GM21825 (cell line): ENCODE data around the gene PACSIN2.
"Not testable (repeated sequence)": the region's sequence is repeated elsewhere in the genome, so short reads cannot be mapped to it uniquely, and the experiment has no call there.

Experiments used
- ATAC-seq: cut with Tn5 transposase; IDR thresholded peaks from one replicate; pipeline ENCODE4 v1.9.1; 2021; ENCODE audit warnings: mild to moderate bottlenecking, moderate library complexity; ENCODE audit not compliant: unreplicated experiment

Gene PACSIN2

DNA sequence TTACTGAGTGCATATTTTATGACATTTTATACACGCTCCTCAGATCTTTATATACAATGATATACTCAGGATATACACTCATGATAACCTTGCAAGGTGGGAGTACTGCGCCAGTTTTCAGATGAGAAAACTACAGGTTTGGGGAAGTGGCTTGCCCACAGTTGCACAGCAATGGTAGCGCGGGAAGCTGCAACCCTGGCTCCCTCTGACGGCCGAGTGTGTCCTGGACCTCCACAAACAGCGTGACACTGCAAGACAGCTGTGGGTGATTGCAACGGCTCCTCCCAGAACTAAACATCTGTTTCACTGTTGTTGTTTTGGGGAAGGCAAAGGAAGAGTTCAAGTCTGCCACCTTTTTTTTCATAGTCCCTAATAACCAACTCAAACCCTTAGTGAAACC, 47.0 kb downstream of the PACSIN2 start:
- no peak for ATAC-seq

DNA sequence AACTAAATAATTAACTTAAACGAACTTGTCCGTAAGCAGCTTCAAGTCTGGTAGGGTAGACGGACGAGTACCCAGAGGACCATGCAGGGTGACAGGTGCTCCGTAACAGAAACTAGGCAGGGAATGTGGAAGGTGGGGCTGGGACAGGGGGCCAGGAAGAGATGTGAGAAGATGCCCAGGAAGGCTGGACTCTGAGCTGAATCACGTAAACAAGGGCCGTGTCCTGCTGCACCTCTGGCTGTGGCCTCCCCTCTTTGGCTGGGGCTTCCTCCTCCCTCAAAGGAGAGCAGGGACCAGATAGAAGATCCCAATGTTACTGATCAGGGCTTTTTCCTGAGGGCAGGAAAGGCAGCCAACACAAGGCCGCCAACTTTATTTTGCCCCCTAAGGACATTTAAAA, 47.9 kb downstream of the PACSIN2 start:
- no peak for ATAC-seq

DNA sequence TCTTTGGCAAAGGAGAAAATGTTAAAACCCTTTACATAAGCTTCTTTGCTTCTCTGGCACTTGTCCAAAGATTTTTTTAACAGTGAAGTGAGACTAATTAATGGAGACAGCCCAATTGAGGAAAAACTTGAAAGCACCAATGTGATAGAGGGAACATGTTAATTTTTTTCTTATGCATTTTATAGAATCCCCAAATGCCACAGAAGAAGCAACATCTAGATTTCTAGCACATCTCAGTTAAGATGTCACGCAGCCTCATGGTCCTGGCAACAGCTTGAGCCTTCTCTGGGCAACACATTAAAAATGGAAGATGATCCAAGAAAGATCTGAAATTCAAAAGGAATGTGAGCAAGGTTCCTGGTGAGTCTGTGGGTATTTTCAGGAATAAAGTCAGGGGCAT, 48.5 kb downstream of the PACSIN2 start:
- ATAC-seq: no peak

DNA sequence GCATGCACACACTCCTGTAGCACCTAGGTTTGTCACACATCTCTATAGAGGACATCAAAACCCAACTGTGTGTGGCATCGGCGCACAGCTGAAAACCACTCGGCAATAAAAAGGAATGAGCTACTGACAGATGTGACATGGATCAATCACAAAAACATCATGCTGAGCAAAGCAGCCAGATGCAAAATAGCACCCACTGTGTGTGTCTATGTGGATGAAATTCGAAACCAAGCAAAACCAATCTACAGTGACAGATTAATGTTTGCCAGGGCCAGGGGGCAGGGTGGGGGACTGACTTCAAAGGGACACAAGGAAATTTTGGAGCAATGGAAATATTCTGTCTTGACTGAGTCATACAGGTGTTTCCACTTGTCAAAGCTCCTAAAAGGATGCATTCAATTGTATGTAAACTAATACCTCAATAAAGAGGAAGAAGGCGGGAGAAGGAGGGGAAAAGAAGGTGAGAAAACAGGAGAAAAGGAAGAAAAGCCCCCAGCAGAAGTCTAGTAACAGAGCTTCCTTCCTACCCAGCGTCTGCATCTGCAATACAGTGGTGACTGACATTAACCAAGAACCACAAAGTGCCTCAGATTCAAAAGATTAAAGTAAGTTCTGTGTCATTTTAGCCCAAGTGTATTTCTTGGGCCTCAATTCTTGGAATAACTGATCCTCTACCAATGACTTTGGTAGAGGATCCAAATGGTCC, 49.8 kb downstream of the PACSIN2 start:
- ATAC-seq: no peak

DNA sequence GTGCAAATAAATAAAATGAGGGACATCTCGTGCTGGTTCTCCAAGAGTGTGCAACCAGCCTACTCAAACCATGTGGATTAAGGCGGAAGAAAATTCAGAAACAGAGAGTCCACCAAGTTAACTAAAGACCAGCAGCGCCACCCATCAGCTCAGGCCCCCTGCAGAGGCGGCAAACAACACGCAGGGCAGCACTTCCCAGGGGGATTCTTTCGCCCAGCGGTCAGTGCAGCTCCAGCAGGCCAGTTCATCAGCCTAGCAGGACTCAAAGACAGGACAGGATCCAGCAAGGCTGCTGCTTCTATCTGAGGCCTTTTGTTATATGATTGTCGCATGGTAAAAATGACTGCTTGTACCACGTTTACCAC, 51.7 kb downstream of the PACSIN2 start:
- ATAC-seq: no peak

DNA sequence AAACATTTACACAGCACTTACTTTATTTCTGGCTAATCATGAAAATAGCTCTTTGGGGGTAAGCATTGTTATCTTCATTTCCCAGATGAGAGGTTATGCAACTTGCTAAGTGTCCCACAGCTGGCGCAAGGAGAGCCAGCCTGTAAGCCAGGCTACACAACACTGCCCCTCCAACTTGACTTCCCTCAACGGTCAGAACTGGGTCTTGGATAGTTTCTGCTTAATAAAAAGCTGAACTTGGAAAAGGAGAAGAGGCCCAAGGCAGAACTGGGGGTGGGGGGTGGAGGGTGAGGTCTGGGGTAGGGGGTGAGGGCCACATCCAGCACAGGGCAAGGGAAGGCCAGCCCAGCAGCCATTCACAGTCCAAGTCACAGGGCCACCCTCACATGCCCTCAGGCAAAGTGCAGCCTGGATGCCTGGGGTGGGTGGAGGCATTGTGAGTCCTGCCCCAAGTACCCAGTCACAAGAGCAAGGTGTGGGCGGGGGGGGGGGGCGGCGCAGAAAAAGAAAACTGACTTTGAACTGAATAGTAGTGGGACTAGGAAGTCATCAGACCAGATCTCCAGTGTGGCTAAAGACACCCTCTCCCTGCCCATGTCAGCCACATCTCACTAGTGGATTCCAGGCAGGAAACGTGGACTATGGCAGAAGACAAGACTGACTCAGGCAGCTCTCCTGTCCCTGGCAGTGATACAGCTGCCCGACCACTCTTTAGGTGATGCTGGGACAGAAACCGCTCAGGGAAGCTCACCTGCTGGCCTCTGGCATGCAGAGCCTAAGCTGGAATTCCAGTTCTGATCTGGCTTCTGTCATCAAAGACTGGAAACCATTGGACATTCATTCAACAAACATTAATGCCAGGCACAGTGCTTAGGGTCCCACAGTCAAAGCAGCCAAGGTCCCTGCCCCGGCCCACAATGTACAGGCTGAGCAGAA, 52.4 kb downstream of the PACSIN2 start:
- ATAC-seq: no peak

- ATAC-seq: no peak
These were observed 53.1 kb downstream of the PACSIN2 start for GRCh38 chr22:42961810-42962209.

DNA sequence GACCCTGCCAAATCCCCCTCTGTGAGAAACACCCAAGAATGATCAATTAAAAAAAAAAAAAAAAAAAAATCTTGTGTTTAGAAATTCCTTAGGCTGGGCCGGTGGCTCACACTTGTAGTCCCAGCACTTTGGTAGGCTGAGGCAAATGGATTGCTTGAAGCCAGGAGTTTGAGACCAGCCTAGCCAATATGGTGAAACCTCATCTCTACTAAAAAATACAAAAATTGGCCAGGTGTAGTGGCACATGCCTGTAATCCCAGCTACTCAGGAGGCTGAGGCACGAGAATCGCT, 53.6 kb downstream of the PACSIN2 start:
- not testable (repeated sequence) for ATAC-seq

DNA sequence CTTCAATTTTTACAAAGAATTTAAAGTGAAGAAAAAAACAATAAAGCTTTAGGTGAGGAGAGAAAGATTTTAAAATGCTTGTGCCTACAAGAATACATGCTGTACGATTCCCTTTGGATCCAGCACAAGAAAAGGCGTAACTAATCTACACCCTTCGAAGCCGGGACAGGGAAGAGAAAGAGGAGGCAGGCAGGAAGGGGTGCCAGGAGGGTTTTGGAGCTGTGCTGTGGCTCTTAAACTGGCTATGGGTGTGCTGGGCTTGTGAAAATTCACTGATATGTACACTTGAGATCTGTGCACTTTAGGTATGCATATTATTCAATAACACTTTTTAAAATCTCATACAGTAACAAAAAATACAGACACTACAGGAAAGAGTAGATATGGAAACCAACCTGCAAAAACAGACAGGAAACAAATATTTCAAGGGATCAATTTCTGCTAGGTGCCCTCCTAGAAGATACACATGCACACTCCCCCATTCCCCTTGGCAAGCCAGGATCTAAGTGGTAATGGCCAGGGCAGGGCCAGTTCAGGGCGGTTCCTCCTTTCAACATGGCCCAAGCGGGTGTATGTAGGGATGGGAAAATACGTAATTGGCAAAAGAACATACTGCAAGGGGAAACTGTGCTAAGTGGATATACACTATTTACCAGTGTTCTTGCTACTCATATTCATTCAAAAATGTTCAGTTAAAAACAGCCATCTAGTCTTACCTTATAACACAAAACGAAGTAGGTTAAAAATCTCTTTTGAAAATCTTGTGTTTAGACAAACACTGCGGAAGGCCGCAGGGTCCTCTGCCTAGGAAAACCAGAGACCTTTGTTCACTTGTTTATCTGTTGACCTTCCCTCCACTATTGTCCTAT, 54.2 kb downstream of the PACSIN2 start:
- no peak for ATAC-seq

DNA sequence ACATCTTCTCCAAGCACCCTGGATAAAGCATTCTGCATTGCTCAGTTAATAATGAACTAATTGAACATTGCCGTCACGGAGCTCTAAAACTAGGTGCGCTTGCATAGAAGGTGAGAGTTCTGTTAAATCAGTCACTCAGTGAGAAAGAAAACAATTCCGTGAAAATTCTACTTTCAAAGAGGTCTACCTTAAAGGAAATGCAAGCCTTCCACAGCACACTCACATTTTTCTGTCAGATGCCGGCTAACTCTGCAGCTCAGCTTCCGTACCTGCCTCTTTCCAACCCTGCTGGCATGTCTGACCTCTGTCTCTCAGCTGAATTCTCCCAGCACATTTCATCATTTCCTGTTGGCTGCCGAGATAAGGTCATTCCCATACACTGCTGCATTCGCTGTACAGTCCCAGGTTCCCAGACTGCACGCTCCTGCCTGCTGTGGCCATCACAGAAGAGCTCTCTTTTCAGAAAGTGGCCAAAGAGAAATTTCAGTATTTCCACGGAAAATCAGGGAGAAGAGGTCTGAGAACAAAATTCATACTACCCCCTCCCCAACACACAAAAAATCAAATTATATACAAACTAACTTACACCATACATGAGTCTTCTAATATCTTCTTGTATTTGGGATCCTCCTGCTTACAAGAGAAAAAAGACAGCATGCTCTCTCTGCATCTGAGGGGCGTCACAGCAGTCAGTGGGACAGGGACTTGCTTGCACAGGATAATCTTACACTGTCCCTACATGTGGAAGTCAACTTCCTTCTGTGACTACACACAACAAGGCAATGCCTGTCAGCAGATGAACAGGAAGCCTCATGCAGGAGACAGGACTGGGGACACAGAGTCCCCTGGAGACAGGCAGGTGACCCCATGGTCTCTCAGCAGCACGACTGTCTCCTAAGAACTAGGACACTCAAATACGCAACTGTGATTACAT, 55.1 kb downstream of the PACSIN2 start:
- ATAC-seq: no peak

DNA sequence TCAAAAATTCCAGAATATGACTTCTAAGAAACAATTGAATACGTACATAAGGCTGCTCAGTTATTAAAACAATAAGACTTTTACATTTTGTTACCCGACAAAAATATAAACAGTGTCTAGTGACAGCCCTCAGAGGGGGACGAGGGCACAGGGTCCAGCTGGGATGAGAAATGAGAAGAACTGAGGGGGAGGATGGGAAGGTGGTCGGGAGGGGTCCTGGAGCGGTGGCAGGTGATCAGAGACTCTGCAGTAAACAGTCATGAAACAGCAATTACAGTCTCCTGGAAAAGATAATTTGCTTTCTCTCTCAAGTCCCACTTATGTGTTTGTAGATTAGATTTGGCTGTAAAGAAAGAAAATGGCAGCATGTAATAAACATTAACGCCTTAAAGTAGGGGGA, 56.0 kb downstream of the PACSIN2 start:
- ATAC-seq: no peak

DNA sequence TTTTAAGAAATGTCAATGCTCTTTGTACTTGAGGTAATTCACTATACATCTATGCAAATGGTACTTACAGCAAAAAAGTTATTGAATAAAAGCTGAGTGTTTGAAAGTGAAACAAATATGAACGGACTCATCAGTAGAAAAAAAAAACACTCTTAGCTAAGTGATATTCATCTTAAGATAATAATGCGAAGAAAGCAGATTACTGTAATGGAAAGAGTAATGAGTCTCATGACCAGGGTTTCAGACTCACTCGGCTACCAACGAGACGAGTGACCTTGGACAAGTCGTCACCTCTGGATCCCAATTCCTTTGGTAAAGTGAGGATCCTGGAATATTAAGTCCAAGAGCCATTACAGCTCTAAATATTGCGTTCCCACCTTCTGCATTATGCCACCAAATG, 57.0 kb downstream of the PACSIN2 start:
- no peak for ATAC-seq

- ATAC-seq: no peak
These were observed 57.4 kb downstream of the PACSIN2 start for GRCh38 chr22:42957544-42957943.

DNA sequence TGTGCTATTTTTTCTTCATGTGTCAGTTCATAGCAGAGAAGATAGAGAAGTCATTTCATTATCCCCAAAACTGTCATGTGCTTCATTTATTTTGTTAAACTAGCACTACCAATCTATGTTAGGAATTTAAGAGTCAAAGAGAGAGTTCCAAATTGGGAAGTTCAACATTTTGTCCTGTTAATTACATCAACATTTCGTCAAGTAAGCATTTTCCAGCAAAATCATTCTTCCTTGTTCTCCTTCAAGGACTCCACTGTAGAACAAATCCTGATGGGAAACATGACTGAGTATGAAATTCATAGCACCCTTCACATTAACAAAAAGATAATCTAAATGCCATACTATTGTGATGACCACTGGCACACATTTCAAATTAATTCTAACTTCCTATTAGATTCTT, 59.1 kb downstream of the PACSIN2 start:
- no peak for ATAC-seq

GRCh38 chr22:42955087-42955635, 59.8 kb downstream of the PACSIN2 start:
- no peak for ATAC-seq

DNA sequence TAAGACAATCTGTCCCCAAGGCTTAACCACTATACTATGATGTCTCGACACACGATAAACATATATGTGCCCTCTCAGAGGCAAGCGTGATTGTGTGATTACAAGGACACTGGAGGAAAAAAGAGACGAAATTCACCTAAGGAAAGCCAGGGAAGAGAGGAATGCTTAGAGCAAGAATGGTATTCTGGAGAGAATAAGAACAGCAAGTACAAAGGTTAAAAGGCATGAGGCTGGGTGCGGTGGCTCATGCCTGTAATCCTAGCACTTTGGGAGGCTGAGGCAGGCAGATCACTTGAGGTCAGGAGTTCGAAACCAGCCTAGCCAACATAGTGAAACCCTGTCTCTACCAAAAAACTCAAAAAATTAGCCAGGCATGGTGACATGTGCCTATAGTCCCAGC, 61.2 kb downstream of the PACSIN2 start:
- not testable (repeated sequence) for ATAC-seq

DNA sequence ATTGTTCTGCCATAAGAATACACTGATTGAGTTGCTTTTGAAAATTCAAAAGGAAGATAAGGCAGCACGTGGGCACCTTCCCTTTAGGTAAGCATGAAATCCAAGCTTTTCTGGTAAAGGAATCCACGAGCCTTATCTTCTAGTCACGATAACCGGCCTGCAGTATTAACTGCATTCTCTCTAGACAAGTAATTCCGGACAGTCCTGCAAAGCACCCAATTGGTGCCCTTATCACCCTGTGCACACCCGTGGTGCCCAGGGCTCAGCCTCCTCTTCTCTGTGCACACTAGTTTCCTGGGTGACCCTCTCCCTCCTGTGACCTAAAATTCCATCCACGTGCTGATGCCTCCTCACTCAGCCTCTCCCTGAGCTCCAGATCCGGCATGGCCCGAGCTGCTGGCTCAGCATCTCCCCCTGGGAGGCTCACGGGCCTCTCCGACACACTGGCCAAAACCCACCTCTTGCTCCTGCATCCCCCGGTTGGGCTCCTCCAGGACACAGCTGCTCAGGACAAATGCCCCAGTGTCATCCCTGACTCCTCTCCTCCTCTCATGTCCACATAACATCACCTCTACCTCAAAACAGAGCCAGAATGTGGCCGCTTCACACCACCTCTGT, 63.7 kb downstream of the PACSIN2 start:
- no peak for ATAC-seq

DNA sequence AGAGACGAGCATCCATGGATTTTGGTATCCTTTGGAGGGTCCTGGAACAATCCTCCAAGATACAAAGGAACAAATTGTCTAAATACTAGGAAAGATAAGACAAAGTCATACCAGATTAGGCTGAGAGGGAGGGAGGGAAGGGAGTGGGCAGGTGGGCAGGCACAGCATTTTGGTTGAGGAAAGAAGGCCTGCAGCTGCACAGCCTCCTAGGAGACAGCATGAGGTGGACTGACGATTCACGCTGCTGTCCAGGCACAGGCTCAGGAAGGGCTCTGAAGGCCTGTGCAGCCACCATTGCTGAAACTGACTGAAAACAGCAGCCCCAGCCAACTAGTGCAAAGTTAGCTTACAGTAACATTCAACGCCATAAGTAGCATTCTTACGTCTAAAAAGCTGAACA, 64.7 kb downstream of the PACSIN2 start:
- ATAC-seq: no peak

- no peak for ATAC-seq
These were observed 65.8 kb downstream of the PACSIN2 start for GRCh38 chr22:42949159-42949558.

GRCh38 chr22:42948294-42948693, 66.7 kb downstream of the PACSIN2 start:
- no peak for ATAC-seq
